GM21381 (cell line): ENCODE results near the gene MAP6.
"Not testable (repeated sequence)": the region's sequence is repeated elsewhere in the genome, so short reads cannot be mapped to it uniquely, and the experiment has no call there.

Experiments used
- ATAC-seq: cut with Tn5 transposase; IDR thresholded peaks from one replicate; pipeline ENCODE4 v1.9.1; 2021; ENCODE audit warnings: mild to moderate bottlenecking, moderate library complexity; ENCODE audit not compliant: unreplicated experiment

Gene MAP6

GRCh38 chr11:75593286-75593915 is 75.4 kb downstream of the MAP6 start:
- no peak for ATAC-seq

DNA sequence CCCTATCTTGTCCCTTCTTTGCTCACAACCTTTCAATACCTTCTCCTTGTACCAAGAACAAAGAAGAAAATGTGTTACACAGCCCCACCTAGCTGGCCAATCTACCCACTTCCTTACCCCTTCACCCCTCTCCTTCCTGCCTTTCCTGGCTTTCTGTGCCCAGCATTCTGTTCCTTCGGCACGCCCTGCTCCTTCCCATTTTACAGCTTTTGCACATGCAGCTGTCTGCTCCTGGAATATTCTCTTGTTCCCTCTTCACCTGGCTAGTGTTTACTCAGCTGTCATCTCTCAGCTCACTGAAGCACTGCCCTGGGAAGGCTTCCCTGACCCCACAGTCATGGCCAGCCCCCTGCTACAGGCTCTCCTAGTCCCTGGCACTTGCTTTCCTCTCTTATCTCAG is 76.1 kb downstream of the MAP6 start:
- no peak for ATAC-seq

GRCh38 chr11:75591966-75592365 is 76.9 kb downstream of the MAP6 start:
- ATAC-seq: no peak

DNA sequence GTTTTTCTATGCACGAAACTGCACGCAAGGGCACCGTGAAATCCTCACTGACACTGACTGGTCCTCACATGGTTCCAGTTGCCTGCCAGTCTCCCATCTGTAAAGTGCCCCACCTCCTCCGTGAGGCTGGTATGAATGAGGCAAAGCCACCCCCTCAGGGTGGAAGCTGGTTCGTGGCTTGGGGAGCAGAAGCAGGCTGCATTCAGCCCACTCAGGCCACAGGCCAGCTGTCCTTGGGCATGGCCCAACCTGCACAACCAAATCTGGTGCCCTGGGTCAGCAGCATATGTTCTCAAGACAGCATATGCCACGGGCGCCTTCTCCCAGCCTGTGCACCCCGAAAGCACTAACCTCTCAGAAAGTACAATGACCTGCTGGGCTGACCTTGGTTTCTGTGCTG is 77.5 kb downstream of the MAP6 start:
- no peak for ATAC-seq

- no peak for ATAC-seq
Measured at GRCh38 chr11:75589933-75590332, 78.9 kb downstream of the MAP6 start.

DNA sequence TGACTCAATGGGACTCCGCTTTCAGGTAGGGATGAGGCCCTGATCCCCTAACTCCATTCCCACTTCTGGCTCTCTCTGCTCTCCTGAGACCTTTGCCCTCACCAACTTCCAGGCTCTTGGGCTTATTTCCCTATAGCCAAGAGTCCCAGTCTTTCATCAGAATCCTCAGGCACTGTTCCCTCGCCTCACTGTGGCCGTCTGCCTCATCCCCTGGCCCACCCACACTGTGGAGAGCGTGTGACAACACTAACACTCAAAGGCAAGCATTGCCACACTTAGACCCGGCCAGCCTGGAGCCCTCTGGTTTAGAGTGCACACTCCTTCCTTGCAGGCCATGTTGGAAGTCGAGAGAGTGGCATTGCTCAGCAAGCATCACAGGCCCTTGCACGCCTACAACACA is 79.8 kb downstream of the MAP6 start:
- ATAC-seq: no peak

- ATAC-seq: no peak
Measured at GRCh38 chr11:75588051-75588481, 80.8 kb downstream of the MAP6 start.

GRCh38 chr11:75586395-75586794 is 82.4 kb downstream of the MAP6 start:
- ATAC-seq: no peak

DNA sequence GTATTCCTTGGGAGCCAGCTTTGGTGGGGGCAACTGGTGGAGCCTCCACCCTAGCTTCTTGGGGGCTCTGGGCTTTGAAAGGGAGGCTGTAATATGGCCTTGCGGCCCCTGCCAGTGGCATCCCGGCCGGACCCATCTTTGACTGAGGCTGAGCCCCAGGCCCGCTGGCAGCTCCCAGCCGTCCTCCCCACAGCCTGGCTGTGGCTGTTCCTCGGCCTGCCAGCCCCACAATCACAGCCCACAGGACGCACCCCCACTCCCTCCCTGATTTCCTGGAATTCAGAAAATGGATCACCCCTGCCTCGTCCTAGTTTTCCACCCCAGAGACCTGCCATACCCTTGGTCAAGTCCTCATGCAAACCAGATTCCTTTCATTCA is 83.6 kb downstream of the MAP6 start:
- no peak for ATAC-seq

GRCh38 chr11:75584659-75585292 is 84.1 kb downstream of the MAP6 start:
- ATAC-seq: not testable (repeated sequence)

DNA sequence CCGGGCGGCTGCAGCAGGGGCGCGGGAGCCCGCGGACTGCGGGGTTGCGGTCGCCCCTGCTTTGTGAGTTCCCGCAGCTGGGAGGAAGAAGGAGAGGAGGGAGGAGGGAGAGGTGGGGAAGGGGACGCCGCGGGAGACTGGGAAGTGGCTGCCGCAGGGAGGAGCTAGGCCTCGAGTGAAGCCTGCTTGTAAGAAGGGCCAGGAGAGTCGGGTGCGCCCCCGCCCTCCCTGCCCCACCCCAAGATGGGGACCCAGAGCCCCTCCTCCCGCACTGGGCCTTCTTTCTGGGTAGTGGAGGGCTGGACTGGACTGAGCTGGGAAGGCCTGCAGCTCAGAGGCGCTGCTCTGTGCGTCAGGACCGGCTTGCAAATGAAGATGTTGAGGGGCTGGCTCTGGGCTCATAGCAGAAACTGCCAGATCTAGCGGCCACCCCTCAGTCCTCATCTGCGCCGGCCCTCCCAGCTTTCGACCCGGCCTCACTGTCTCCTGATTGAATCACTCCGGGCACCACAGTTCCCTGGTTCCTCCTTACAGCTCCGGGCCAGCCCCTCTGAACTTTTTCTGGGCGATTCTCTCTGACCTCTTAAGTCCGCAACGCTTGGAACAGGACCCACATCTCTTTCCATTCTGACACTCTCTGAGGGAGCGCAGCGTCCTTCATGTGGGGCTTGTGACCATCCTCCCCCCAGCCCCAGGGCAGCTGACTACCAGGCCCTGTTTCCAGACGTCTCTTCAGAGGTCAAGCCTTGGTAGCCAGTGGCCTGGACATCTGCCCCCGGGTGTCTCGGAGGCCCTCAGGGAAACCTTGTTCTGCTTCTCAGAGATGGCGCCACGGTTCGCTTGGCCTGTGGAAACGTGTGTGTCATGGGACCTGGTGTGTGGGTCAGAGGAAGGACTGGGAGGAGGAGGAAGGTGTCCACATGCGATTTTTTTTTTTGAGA is 84.8 kb downstream of the MAP6 start:
- ATAC-seq: peak; percentile 11

GRCh38 chr11:75582895-75583717 is 85.7 kb downstream of the MAP6 start:
- ATAC-seq: peak; percentile 88

DNA sequence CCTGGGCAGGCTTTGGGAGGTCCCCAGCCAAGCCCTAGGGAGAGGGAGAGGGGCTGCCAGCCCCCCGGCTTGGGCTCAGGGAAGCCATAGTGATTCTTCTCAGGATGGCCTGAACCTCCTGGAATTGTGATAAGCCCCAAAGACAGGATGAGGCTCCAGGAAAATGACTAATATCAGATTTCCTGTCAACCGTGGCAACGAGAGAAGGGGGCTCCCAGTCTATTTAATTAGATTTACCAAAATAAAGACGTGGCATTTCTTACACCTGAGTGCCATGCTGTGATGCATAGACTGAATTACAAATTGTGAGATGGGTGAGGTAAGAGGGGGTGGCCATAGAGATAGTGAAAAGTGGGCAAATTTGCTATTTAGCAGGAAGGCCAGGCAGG is 86.3 kb downstream of the MAP6 start:
- ATAC-seq: no peak

DNA sequence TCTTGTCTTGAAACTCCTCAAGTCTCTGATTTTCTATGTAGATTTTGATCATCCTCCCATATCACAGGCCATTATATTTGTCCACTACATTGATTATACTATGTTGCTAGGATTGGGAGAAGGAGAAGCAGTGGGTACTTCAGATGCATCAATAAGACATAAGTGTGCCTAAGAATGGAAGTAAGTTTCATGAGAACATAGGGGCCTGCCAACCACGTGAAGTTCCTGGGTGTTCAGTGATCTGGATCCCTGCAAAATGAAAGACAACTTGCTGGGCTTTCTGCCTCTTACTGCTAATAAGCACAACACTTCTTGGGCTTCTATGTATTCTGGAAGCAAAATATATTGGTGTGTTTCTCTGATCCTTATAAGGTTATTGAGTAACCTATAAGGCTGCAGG is 89.0 kb downstream of the MAP6 start:
- ATAC-seq: no peak

DNA sequence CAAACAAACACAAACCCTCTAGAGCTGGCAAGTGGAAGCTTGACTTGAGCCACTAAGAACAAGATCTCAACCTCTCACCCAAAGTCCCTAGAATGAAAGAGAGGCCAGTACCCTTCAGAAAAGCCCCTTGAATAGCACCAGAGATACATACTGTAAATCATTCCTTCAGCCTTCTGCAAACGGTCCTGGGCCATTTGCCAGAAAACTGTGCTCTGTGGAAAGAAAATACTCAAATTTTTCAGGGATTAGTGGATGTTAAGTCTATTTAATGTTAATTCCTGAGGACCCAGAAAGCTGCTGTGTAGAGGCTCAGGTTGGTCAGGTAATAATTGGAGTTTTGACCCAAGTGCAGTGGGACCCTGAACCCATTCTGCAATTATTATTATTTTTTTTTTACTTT is 89.9 kb downstream of the MAP6 start:
- no peak for ATAC-seq

DNA sequence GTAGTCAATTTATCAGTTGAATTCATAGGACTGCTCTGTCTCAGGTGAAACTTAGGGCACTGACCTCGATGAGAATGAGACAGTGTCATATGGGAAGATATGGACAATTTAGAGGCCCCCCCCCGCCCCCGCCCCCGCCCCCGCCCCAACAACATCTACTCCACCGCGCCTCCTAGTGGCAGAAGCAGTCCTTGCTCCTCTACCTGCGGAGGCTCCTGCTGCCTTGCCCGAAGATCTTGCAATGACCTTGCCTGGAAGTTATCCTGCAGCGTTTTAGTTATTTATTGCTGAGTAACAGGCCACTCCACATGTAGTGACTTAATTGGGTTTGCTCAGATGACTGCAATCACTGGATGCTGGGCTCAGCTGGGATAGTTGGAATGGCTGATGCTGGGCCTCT is 91.6 kb downstream of the MAP6 start:
- no peak for ATAC-seq

DNA sequence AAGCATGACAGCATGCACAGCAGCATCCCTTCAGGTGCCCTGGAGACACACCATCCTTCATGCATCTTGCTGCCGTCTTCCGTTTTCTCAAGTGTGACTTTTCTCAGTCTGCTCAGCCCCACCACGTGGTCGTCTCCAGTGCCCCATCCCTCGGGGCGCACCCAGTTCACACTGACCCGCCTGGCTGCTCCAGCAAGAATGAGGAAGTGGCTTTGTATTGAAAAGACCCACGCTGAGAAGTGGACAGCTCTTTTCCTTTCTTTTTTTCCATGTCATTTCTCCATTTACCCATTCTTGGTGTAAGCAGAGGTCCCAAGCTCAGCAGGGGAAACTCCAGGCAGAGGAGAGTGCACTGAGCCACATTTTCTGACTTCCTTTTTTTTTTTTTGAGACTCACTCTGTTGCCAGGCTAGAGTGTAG is 92.3 kb downstream of the MAP6 start:
- ATAC-seq: no peak

GRCh38 chr11:75576017-75576416 is 92.8 kb downstream of the MAP6 start:
- ATAC-seq: no peak

- ATAC-seq: no peak
Measured at GRCh38 chr11:75574698-75575602, 93.9 kb downstream of the MAP6 start.

DNA sequence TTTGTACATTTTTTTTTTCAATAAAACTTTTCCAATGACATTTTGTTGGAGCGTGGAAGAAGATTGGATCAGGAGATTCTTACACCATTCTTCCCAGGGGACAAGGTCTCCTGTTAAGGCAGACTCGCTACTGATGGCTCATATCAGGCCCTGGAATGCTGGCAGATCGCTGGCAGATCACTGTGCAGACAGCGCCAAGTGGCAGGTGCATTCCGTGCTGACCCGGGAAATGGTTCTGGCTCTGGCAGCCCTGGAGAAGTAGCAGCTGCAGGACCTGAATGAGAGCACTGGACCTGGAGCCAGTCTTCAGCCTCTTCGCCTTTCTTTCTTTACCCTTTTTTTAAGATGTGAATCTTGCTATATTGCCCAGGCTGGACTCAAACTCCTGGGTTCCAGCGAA is 96.1 kb downstream of the MAP6 start:
- ATAC-seq: no peak
